GM12878 (cell line): ENCODE results near the gene GUK1. TPM values are rescaled to one million over a fixed set of nuclear protein-coding genes. Genes with fewer than 3 reads are reported as not detected.

Source experiments
- ATAC-seq: fragments of 200-7000 bp; cut with Tn5 transposase; 3 replicates; pipeline ENCODE4 v1.9.1; 2020; ENCODE audit warnings: mild to moderate bottlenecking, moderate library complexity
- BruUV-seq: library from RNA; stranded (reverse); fragments of 400-500 nt; replicated peaks from 2 replicates; lab custom pipeline; 2021; lab: Mats Ljungman, UMichigan
- CTCF ChIA-PET: fragments of 300-600 bp; sonication (Branson Sonifier 250); formaldehyde crosslinking; extraction: SDS; loops from one replicate; lab custom pipeline; 2021; ENCODE audit warnings: inconsistent platforms; lab: Yijun Ruan, JAX
- POLR2A ChIA-PET: fragments of 350-600 bp; formaldehyde crosslinking; extraction: SDS; loops from one replicate; lab custom pipeline; 2021; ENCODE audit warnings: inconsistent platforms; lab: Charles Lee
- RAD21 ChIA-PET: fragments of 300-600 bp; sonication (Branson Sonifier 250); formaldehyde crosslinking; loops from one replicate; lab custom pipeline; 2023; ENCODE audit warnings: antibody characterized with exemption; ENCODE audit not compliant: unreplicated experiment; lab: Charles Lee
- SMC1A ChIA-PET: fragments of 300-600 bp; sonication (Branson Sonifier 250); formaldehyde crosslinking; loops from one replicate; lab custom pipeline; 2023; ENCODE audit not compliant: unreplicated experiment, uncharacterized antibody; lab: Charles Lee
- DNase-seq: peaks from one replicate; pipeline ENCODE4 v3.0.0-alpha.2; 2011; ENCODE audit warnings: low read depth, low spot score
- FAIRE-seq: peaks from 3 replicates; lab custom pipeline; 2011; peaks lifted over from hg19 to GRCh38; lab: Jason Lieb, UNC
- H2AFZ ChIP-seq: 2 replicates; pipeline ENCODE4 v1.6.0; 2011; ENCODE audit warnings: low read depth, low read length, control low read depth; ENCODE audit not compliant: control insufficient read depth
- H3K27ac ChIP-seq: 2 replicates; pipeline ENCODE4 v1.5.1; 2011; ENCODE audit warnings: control low read depth; ENCODE audit not compliant: control insufficient read depth, insufficient read depth
- H3K27me3 ChIP-seq, 2 experiments: replicated peaks in 1 of 2; 2 replicates each; pipeline versions ENCODE4 v1.6.0 to v1.6.1; 2011; ENCODE audit warnings: low read length in 1 of 2; ENCODE audit not compliant: control insufficient read depth in 2 of 2, insufficient read depth in 2 of 2
- H3K36me3 ChIP-seq, 2 experiments: 2 replicates each; pipeline ENCODE4 v1.5.1; 2011; ENCODE audit warnings: low read length in 1 of 2; ENCODE audit not compliant: control insufficient read depth in 2 of 2, insufficient read depth in 2 of 2
- H3K4me1 ChIP-seq: 2 replicates; pipeline ENCODE4 v1.6.1; 2011; ENCODE audit warnings: mild to moderate bottlenecking, low read length, moderate library complexity, mixed read lengths; ENCODE audit not compliant: control insufficient read depth, insufficient read depth
- H3K4me2 ChIP-seq: 2 replicates; pipeline ENCODE4 v1.6.0; 2011; ENCODE audit warnings: control low read depth; ENCODE audit not compliant: control insufficient read depth, insufficient read depth
- H3K4me3 ChIP-seq: fragments of 200-600 bp; sonication (generic); 2 replicates; pipeline ENCODE4 v1.5.1; 2016
- H3K79me2 ChIP-seq: 2 replicates; pipeline ENCODE4 v1.6.0; 2011; ENCODE audit warnings: low read length; ENCODE audit not compliant: control insufficient read depth, insufficient read depth
- H3K9ac ChIP-seq: 2 replicates; pipeline ENCODE4 v1.8.0; 2011; ENCODE audit warnings: low read length, control low read depth, mixed read lengths; ENCODE audit not compliant: control insufficient read depth, insufficient read depth
- H3K9me3 ChIP-seq: replicated peaks from 3 replicates; pipeline ENCODE4 v1.5.1; 2011; ENCODE audit warnings: mild to moderate bottlenecking, low read length; ENCODE audit not compliant: control insufficient read depth, insufficient read depth
- H4K20me1 ChIP-seq: 2 replicates; pipeline ENCODE4 v1.6.0; 2011; ENCODE audit not compliant: control insufficient read depth, insufficient read depth
- CTCF ChIP-seq, 3 experiments: IDR thresholded peaks in 2 of 3; conservative IDR thresholded peaks in 1 of 3; 2 replicates each; pipeline ENCODE4 v1.5.1; 2011; ENCODE audit warnings: low read depth in 3 of 3, low read length in 3 of 3, mild to moderate bottlenecking in 3 of 3, control low read depth in 2 of 3, moderate library complexity in 2 of 3, inconsistent platforms in 1 of 3, mixed read lengths in 1 of 3; ENCODE audit not compliant: control insufficient read depth in 2 of 3, insufficient read depth in 1 of 3; ENCODE audit errors: extremely low read depth in 1 of 3
- YBX1 ChIP-seq: fragments of 450-650 bp; IDR thresholded peaks from 2 replicates; pipeline ENCODE4 v1.6.1; 2016; ENCODE audit warnings: antibody characterized with exemption
- ZBED1 ChIP-seq: IDR thresholded peaks from 2 replicates; pipeline ENCODE4 v1.6.1; 2016; ENCODE audit warnings: borderline replicate concordance
- WGBS: methylation state at CpG from one replicate; pipeline ENCODE4 v1.1.6; 2016; ENCODE audit warnings: low lambda C conversion rate; ENCODE audit not compliant: insufficient replicate concordance, insufficient coverage; ENCODE audit errors: missing lambda C conversion rate; 5-methylcytosine and 5-hydroxymethylcytosine counted together
- in situ Hi-C: fragments of 300-500 bp; cut with MboI; formaldehyde crosslinking; loops from 9 replicates; pipeline ENCODE4 v1.14.3; 2018; ENCODE audit warnings: mixed read lengths
- intact Hi-C: fragments of 100-400 bp; cut with micrococcal nuclease; formaldehyde crosslinking; loops from one replicate; pipeline ENCODE4 v1.14.2; 2022; ENCODE audit not compliant: unreplicated experiment
- polyA plus RNA-seq, 11 experiments: library from polyadenylated mRNA; depleted of rRNA in 4 of 11; unstranded in 6 of 11; stranded (reverse) in 5 of 11; fragments of >200 nt; fragmentation: Nextera tagmentation in 4 of 11; fragmentation: Illumina TruSeq in 1 of 11; extraction: Ambion mirVana in 4 of 11; extraction: Trizol in 1 of 11; gene quantifications; 1 replicate in 1 of 11; 2 replicates in 10 of 11; pipeline versions ENCODE4 v1.2.1 to v1.2.3, GENCODE V29; 2011 to 2016; ENCODE audit warnings: inconsistent platforms in 2 of 11, missing spikeins in 2 of 11, low read depth in 1 of 11
- total RNA-seq, 4 experiments: library from RNA; depleted of rRNA in 3 of 4; stranded (reverse); fragments of >200 nt in 3 of 4; fragmentation: Illumina TruSeq in 1 of 4; extraction: Trizol in 1 of 4; gene quantifications; 2 replicates each; pipeline versions ENCODE4 v1.2.1 to v1.2.3, GENCODE V29; 2013 to 2021

Gene GUK1
- total and polyA plus RNA-seq, 10 of the 15 experiments (the other 5 are each of a cell fraction or from before 2014, with no cell fraction given) = 6.3 to 357 (median 203) TPM

- POLR2A ChIA-PET = no interaction called here
- Histone ChIP-seq H3K36me3 (no peaks in the 10 kb centered on the region; a peak in 1 of 4 replicates), H3K4me1 (no peaks in the 10 kb centered on the region), H3K27ac (no peak overlapping the region), H3K9ac (no peak overlapping the region), H2AFZ (no peak overlapping the region), H3K79me2 (no peaks in the 10 kb centered on the region), H3K27me3 (no peaks in the 10 kb centered on the region), H4K20me1 (no peaks in the 10 kb centered on the region), H3K4me2 (no peak overlapping the region), H3K9me3 (no peaks in the 10 kb centered on the region), H3K4me3 (no peak overlapping the region)
- CTCF ChIA-PET = interaction anchor here (1.9 kb wide), 1 partner anchor 12 kb away, joined by 7 read pairs; no protein-coding TSS in a partner anchor
- in situ Hi-C loops (no loop called here), intact Hi-C loops (no loop called here)
- TF ChIP-seq ZBED1 (no peak), CTCF (IDR thresholded peaks at IDR 0.05 in 2 of 3, conservative IDR thresholded peaks at IDR 0.05 in 1 of 3; ENCODE audit: control insufficient read depth in 2 of 3, extremely low read depth in 1 of 3, insufficient read depth in 1 of 3, low read depth in 3 of 3, low read length in 3 of 3) (peak in 2 of 3 experiments; percentile 29 to 32; a peak in 2 of 6 replicates), YBX1 (no peak)
- RAD21 ChIA-PET = no interaction called here
- no TSS peak for BruUV-seq
- 52% methylated on average over 4 of the region's 4 CpGs for WGBS
- peak; percentile 70 for ATAC-seq
- SMC1A ChIA-PET = no interaction called here
- DNase-seq = no peak
- FAIRE-seq = no peak
These were observed 40.3 kb downstream of the GUK1 start for GRCh38 chr1:228180271-228180958.
